Parathyroid adenoma (tissue), 2 donors: ENCODE data around the gene LRRC15.

ENCODE experiments used
- H2AFZ ChIP-seq: fragments of 300-600 bp; sonication (generic); one replicate; pipeline ENCODE4 v1.7.0; 2017; ENCODE audit warnings: antibody characterized with exemption, mild to moderate bottlenecking
- H3K27ac ChIP-seq: fragments of 300-600 bp; sonication (generic); one replicate; pipeline ENCODE4 v1.7.0; 2017
- H3K27me3 ChIP-seq: fragments of 300-600 bp; sonication (generic); one replicate; pipeline ENCODE4 v1.7.0; 2017; ENCODE audit warnings: low read length; ENCODE audit not compliant: control insufficient read depth, insufficient read depth
- H3K36me3 ChIP-seq: fragments of 300-600 bp; sonication (generic); one replicate; pipeline ENCODE4 v1.7.0; 2017; ENCODE audit warnings: low read length; ENCODE audit not compliant: control insufficient read depth, insufficient read depth
- H3K4me1 ChIP-seq: fragments of 300-600 bp; sonication (generic); one replicate; pipeline ENCODE4 v1.7.0; 2017; ENCODE audit warnings: control low read depth
- H3K4me2 ChIP-seq: fragments of 300-600 bp; sonication (generic); one replicate; pipeline ENCODE4 v1.7.0; 2017; ENCODE audit warnings: low read length
- H3K4me3 ChIP-seq: fragments of 300-600 bp; sonication (generic); one replicate; pipeline ENCODE4 v1.7.0; 2017; ENCODE audit warnings: low read depth, low read length
- H3K79me2 ChIP-seq: fragments of 300-600 bp; sonication (generic); one replicate; pipeline ENCODE4 v1.7.0; 2017; ENCODE audit warnings: control low read depth
- H3K9ac ChIP-seq: fragments of 300-600 bp; sonication (generic); one replicate; pipeline ENCODE4 v1.7.0; 2017; ENCODE audit warnings: mild to moderate bottlenecking
- H3K9me3 ChIP-seq: fragments of 300-600 bp; sonication (generic); one replicate; pipeline ENCODE4 v1.7.0; 2017; ENCODE audit warnings: low read length; ENCODE audit not compliant: control insufficient read depth
- CTCF ChIP-seq: fragments of 300-600 bp; sonication (generic); IDR thresholded peaks from one replicate; pipeline ENCODE4 v1.7.0; 2017; ENCODE audit warnings: antibody characterized with exemption, mild to moderate bottlenecking
- donor health status: primary hyperparathyroidism.

The LRRC15 gene

GRCh38 chr3:194404365-194405140 lies 35.0 kb upstream of the LRRC15 start:
- H3K9me3 ChIP-seq, result no peaks in the 10 kb centered on the region
- H3K36me3 ChIP-seq, result no peaks in the 10 kb centered on the region
- H3K4me1 ChIP-seq, result no peaks in the 10 kb centered on the region
- no peak overlapping the region for H3K4me3 ChIP-seq
- H3K79me2 ChIP-seq, result no peaks in the 10 kb centered on the region
- TF ChIP-seq CTCF, result peak; percentile 67
- H3K27ac ChIP-seq, result no peak overlapping the region
- H3K27me3 ChIP-seq, result no peaks in the 10 kb centered on the region
- no peak overlapping the region for H2AFZ ChIP-seq
- no peak overlapping the region for H3K4me2 ChIP-seq
- H3K9ac ChIP-seq, result no peak overlapping the region

- H3K9ac ChIP-seq, result no peak overlapping the region
- H3K27ac ChIP-seq, result no peak overlapping the region
- H3K4me1 ChIP-seq, result no peaks in the 10 kb centered on the region
- no peaks in the 10 kb centered on the region for H3K79me2 ChIP-seq
- no peaks in the 10 kb centered on the region for H3K36me3 ChIP-seq
- H3K4me3 ChIP-seq, result no peak overlapping the region
- no peaks in the 10 kb centered on the region for H3K9me3 ChIP-seq
- H3K4me2 ChIP-seq, result no peak overlapping the region
- no peak for TF ChIP-seq CTCF
- H2AFZ ChIP-seq, result no peak overlapping the region
- H3K27me3 ChIP-seq, result no peaks in the 10 kb centered on the region
Measured at GRCh38 chr3:194401868-194402329, 32.4 kb upstream of the LRRC15 start.

- Histone ChIP-seq H3K9me3 (no peaks in the 10 kb centered on the region), H3K79me2 (no peaks in the 10 kb centered on the region), H3K4me1 (no peaks in the 10 kb centered on the region), H3K27ac (no peak overlapping the region), H3K27me3 (no peaks in the 10 kb centered on the region), H3K4me2 (no peak overlapping the region), H3K4me3 (no peak overlapping the region), H3K9ac (no peak overlapping the region), H3K36me3 (no peaks in the 10 kb centered on the region), H2AFZ (no peak overlapping the region)
- TF ChIP-seq CTCF, result no peak
Measured at GRCh38 chr3:194401346-194401745, 31.8 kb upstream of the LRRC15 start.

GRCh38 chr3:194399874-194400411 lies 30.4 kb upstream of the LRRC15 start:
- TF ChIP-seq CTCF, result no peak
- no peaks in the 10 kb centered on the region for H3K79me2 ChIP-seq
- H3K9me3 ChIP-seq, result no peaks in the 10 kb centered on the region
- H3K27ac ChIP-seq, result no peak overlapping the region
- no peak overlapping the region for H2AFZ ChIP-seq
- no peaks in the 10 kb centered on the region for H3K27me3 ChIP-seq
- H3K4me2 ChIP-seq, result no peak overlapping the region
- H3K9ac ChIP-seq, result no peak overlapping the region
- no peaks in the 10 kb centered on the region for H3K36me3 ChIP-seq
- H3K4me3 ChIP-seq, result no peak overlapping the region
- H3K4me1 ChIP-seq, result no peaks in the 10 kb centered on the region

- Histone ChIP-seq H3K4me3 (no peak within 1 kb of the TSS), H3K9ac (no peak within 1 kb of the TSS), H3K4me1 (no peaks in the 10 kb centered on the region), H3K9me3 (no peaks in the 10 kb centered on the region), H3K27me3 (no peaks in the 10 kb centered on the region), H2AFZ (no peak within 1 kb of the TSS), H3K27ac (no peak within 1 kb of the TSS), H3K4me2 (peak within 1 kb of the TSS; percentile 6), H3K36me3 (no peaks in the 10 kb centered on the region), H3K79me2 (no peaks in the 10 kb centered on the region)
- no peak for TF ChIP-seq CTCF
Measured at GRCh38 chr3:194399166-194399565, 29.6 kb upstream of the LRRC15 start, which contains the start of gene GP5. Gene GP5, minus strand, starts transcription at chr3:194399266. Its CDS starts 984 bp downstream, at chr3:194398282.
